ENCODE results near the gene UGT3A2. TPM values are rescaled to one million over a fixed set of nuclear protein-coding genes. Genes with fewer than 3 reads are reported as not detected.

The UGT3A2 gene
- total RNA-seq, 4 donors from 2014 or later, result not detected

- DNase-seq (ENCODE audit: low spot score), result no peak
- TF ChIP-seq, protein P1, sequence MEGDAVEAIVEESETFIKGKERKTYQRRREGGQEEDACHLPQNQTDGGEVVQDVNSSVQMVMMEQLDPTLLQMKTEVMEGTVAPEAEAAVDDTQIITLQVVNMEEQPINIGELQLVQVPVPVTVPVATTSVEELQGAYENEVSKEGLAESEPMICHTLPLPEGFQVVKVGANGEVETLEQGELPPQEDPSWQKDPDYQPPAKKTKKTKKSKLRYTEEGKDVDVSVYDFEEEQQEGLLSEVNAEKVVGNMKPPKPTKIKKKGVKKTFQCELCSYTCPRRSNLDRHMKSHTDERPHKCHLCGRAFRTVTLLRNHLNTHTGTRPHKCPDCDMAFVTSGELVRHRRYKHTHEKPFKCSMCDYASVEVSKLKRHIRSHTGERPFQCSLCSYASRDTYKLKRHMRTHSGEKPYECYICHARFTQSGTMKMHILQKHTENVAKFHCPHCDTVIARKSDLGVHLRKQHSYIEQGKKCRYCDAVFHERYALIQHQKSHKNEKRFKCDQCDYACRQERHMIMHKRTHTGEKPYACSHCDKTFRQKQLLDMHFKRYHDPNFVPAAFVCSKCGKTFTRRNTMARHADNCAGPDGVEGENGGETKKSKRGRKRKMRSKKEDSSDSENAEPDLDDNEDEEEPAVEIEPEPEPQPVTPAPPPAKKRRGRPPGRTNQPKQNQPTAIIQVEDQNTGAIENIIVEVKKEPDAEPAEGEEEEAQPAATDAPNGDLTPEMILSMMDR (IDR thresholded peaks at IDR 0.05), result no peak
- ATAC-seq (ENCODE audit: low FRiP score), result no peak
These were observed 59.3 kb downstream of the UGT3A2 start for GRCh38 chr5:36007366-36007765.

- DNase-seq (ENCODE audit: low spot score), result no peak
- ATAC-seq (ENCODE audit: low FRiP score), result no peak
- TF ChIP-seq, protein P1 (IDR thresholded peaks at IDR 0.05), result no peak
These were observed 60.5 kb downstream of the UGT3A2 start for GRCh38 chr5:36006163-36006562.

- DNase-seq (ENCODE audit: low spot score), result no peak
- ATAC-seq (ENCODE audit: low FRiP score), result no peak
- TF ChIP-seq, protein P1 (IDR thresholded peaks at IDR 0.05), result no peak
These were observed 65.7 kb downstream of the UGT3A2 start for GRCh38 chr5:36001032-36001431.

GRCh38 chr5:35999547-35999946 lies 67.1 kb downstream of the UGT3A2 start:
- no peak for DNase-seq (ENCODE audit: low spot score)
- no peak for ATAC-seq (ENCODE audit: low FRiP score)
- TF ChIP-seq, protein P1 (IDR thresholded peaks at IDR 0.05), result no peak

- DNase-seq (ENCODE audit: low spot score) (no peak), ATAC-seq (ENCODE audit: low FRiP score) (no peak)
- TF ChIP-seq, protein P1 (IDR thresholded peaks at IDR 0.05), result no peak
These were observed 70.6 kb downstream of the UGT3A2 start for GRCh38 chr5:35996076-35996475.

- DNase-seq (ENCODE audit: low spot score) (no peak), ATAC-seq (ENCODE audit: low FRiP score) (no peak)
- TF ChIP-seq, protein P1 (IDR thresholded peaks at IDR 0.05), result no peak
These were observed 75.6 kb downstream of the UGT3A2 start, which contains the start of gene UGT3A1 for GRCh38 chr5:35990941-35991611. TSS of gene UGT3A1 (minus strand) at chr5:35991390. CDS start at chr5:35991240, 150 bp downstream.

DNA sequence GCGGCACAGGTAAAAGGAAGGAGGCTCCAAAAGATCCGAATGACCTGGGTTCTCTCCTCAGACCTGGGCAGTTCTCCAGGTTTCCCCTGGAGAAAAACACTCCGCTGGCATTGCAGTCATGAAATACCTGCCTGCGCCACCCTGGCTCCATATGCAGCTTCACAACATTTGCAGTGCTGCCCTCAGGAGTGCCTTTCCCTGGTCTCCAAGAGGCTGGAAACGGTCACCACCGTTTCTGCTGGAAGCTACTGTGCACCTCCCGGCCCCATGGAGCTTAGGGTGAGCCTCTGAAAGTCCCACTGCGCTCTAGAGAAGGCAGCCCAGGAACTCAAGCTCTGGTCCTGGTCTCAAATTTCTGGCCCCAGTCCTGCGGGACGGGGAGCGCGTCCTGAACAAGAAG lies 76.2 kb downstream of the UGT3A2 start:
- ATAC-seq (ENCODE audit: low FRiP score) (no peak), DNase-seq (ENCODE audit: low spot score) (no peak)
- TF ChIP-seq, protein P1 (IDR thresholded peaks at IDR 0.05), result no peak

Measured in omental fat pad (tissue), 4 donors.